GM19193 (cell line): ENCODE measurements around the gene KIF26A.

Experiments used
- POLR2A ChIP-seq: IDR thresholded peaks from 4 replicates; pipeline ENCODE4 v1.6.1; 2011; ENCODE audit not compliant: insufficient read depth, insufficient read length; ENCODE audit errors: extremely low read depth

Gene KIF26A

DNA sequence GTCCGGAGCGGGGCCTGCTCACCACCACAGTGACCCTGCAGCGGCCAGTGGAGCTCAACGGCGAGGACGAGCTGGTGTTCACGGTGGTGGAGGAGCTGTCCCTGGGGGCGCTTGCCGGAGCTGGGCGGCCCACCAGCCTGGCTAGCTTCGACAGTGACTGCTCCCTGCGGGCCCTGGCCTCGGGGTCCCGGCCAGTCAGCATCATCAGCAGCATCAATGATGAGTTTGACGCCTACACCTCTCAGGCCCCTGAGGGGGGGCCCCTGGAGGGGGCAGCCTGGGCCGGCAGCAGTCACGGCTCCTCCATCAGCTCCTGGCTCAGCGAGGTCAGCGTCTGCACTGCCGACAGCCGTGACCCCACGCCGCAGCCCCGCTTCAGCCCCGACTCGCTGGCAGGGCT lies 37.4 kb downstream of the KIF26A start:
- TF ChIP-seq POLR2A = no peak

DNA sequence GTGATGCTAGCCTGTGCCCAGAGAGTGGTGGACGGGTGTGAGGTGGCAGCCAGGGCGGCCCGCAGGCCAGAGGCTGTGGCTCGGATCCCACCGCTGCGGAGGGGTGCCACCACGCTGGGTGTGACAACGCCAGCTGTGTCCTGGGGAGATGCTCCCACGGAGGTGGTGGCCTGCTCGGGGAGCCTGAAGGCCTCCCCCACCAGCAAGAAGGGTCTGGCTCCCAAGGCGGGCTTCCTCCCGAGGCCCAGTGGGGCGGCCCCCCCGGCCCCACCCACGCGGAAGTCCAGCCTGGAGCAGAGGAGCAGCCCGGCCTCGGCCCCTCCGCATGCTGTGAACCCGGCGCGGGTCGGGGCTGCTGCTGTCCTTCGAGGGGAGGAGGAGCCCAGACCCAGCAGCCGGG lies 38.2 kb downstream of the KIF26A start:
- TF ChIP-seq POLR2A = no peak

DNA sequence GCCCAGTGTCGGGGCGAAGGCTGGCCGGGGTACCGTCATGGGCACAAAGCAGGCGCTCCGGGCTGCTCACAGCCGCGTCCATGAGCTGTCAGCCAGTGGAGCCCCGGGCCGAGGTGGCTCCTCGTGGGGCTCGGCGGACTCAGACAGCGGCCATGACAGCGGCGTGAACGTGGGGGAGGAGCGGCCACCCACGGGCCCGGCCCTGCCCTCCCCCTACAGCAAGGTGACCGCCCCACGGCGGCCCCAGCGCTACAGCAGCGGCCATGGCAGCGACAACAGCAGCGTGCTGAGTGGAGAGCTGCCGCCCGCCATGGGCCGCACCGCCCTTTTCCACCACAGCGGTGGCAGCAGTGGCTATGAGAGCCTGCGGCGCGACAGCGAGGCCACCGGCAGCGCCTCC lies 39.0 kb downstream of the KIF26A start:
- TF ChIP-seq POLR2A = no peak

DNA sequence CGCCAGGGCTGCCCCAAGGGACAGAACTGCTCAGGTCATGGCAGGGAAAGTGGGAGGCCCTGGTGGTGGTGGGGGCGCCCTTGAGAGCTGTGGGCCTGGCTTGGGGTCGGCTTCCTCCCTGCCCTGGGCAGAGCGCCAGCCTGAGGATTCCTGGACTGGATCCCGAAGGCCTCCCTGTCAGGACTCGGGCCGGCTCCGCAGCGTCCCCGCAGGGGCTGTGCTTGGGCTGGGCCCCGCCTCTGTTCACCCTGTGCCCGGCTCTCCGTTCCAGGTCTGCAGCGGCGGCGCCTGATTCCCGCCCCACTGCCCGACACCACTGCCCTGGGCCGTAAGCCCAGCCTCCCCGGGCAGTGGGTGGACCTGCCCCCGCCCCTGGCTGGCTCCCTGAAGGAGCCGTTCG lies 39.9 kb downstream of the KIF26A start:
- no peak for TF ChIP-seq POLR2A

DNA sequence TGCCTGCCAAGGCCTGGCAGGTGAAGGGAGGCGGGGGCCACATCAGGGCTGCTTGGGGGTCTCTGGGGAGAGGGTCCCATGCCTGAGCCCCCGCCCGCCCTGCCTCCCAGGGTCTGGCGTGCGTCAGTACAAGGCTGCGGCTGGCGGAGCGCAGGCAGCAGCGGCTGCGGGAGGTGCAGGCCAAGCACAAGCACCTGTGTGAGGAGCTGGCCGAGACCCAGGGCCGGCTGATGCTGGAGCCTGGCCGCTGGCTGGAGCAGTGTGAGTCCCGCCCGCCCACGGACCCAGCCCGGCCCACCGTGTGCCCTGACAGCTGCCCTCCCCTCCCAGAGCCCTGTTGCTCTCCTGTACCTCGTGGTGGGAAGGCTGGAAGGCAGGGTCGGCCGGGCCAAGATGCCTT lies 40.7 kb downstream of the KIF26A start:
- no peak for TF ChIP-seq POLR2A

DNA sequence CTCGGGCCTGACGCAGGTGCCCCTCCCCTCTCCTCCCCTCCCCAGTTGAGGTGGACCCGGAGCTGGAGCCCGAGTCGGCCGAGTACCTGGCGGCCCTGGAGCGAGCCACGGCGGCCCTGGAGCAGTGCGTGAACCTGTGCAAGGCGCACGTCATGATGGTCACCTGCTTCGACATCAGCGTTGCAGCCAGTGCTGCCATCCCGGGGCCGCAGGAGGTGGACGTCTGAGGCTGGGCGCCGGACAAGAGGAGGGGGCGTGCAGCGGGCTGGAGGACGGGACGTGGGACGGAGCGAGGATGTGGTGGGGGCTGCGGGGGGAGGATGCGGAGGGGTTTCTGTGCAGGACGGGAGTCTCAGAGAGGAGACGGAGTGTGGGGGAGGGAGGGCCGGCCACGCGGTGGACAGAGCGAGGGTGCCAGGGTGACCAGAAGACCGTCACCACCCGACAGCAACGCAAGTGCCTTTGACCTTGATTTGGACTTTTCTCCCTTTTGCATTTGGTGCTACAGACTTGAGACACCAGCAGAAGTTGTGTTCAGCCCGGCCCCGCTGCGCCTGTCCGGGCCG lies 41.3 kb downstream of the KIF26A start:
- TF ChIP-seq POLR2A = no peak

DNA sequence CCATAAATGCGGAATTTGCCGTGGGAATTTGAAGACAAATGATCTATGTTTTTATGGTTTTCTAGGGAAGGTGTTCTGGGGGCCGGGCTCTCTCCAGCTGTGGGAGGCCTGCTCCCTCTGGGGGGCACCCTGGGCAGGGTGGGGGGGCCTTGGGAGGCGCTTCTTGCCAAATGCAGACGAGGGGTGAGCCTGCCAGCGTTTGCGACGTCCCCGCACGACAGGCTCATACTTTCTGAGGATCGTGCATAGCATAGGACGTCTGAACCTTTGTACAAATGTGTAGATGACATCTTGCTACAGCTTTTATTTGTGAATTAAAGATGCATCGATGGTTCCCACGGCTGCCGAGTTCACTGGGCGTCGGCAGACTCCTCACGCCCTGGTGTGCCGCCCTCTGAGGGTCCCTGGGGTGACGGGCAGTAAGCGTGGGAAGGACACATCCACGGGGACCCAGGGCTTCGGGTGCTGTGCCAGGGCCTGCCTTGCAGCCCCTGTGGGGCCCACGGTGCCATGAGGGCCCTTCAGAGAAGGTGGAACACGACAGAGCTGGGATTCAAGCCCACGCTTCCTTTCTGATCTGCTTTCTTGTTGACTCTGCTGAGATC lies 42.3 kb downstream of the KIF26A start:
- no peak for TF ChIP-seq POLR2A

DNA sequence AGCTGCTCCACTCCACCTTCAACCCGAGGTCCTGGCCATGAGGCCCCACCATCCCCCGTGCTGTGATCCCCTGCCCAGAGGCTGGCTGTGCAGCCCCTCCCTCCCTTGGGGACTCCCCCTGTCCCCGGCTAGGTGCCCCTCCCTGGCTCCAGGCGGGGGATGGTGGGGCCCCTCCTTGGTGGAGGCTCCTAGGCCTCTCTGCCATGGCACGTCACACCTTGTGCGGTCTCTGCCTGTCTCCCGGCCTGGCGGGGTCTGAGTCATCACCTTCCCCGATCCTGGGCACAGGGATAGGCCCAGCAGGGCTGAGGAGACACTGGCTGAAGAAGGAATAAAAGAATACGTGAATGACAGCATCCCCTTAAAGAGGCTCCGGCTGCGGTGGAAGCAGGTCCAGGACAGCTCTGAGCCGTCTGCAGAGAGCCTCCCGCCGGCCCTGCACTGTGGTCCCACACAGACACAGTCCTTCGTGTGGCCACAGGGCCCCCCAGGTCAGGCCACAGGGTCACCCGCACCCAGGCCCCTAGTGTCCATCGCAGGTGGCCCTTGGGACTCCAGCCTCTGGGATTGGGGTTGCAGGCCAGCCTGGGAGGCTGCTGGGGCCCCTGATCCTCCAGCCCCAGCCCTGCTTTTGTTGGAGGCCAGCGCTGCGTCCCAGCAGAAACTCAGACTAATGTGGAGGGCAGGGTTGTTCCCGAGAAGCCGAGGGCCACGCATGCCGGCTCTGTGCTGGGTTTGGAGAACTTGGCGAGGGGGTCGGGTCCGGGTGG lies 43.6 kb downstream of the KIF26A start:
- no peak for TF ChIP-seq POLR2A

DNA sequence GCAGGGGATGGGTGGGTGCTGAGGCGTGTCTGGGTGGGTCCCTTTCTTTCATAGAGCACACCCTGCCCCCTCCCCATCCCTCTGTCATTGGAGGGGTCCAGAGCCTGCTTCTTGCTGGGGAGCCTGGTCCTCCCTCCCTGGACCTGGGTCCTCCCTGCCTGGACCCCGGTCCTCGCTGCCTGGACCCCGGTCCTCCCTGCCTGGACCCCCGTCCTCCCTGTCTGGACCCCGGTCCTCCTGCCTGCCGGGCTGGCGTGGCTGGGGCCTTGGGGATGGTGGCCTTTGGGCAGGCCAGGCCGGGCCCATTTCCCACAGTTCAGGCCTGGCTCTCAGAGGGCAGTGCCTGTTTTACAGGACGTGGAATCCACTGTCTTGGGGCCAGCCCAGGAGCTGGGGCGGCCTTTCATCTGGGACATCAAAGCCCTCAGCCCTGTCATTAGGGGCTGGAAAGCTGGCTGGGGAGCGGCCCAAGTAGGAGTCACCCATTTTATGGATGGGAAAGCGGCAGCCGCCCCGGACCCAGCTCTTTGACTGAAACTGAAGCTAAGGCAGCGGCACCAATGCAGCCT lies 44.6 kb downstream of the KIF26A start:
- no peak for TF ChIP-seq POLR2A

DNA sequence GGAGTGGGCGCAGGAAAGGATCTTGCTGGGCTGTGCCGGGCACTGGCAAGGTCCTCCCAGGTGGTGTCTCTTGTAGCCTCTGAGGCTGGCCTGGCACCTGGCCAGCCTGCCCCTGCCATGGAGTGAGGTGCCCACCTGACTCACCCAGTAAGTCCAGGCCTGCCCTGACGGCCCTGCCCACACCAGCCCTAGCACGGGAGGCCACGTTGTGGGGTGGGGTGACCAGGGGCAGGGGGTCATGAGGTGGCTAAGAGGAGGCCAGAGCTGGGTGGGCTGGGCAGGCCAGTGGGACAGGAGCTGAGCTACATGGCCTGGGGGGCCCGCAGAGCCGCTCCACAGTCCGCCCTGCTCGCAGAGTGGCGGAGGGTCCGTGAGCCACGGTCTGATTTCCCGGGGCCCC lies 45.4 kb downstream of the KIF26A start:
- no peak for TF ChIP-seq POLR2A

DNA sequence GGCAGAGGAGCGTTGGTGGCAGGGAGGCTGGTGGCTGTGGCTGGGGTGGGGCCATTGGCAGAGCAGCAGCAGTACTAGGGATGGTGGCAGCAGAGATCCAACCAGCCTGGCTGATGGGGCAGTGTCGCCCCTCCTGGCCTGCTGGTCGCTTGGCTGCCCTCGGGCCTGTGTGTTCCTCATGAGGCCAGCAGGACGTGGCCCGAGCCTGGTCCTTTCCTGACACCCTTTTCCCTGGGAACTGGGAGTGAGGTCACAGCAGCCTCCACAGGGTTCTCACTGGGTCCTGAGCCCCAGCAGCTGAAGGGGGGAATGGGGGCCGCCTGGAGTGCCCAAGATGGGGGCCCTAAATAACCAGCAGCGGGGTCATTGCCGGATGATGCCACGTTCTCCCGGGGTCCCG lies 46.1 kb downstream of the KIF26A start:
- TF ChIP-seq POLR2A = no peak

DNA sequence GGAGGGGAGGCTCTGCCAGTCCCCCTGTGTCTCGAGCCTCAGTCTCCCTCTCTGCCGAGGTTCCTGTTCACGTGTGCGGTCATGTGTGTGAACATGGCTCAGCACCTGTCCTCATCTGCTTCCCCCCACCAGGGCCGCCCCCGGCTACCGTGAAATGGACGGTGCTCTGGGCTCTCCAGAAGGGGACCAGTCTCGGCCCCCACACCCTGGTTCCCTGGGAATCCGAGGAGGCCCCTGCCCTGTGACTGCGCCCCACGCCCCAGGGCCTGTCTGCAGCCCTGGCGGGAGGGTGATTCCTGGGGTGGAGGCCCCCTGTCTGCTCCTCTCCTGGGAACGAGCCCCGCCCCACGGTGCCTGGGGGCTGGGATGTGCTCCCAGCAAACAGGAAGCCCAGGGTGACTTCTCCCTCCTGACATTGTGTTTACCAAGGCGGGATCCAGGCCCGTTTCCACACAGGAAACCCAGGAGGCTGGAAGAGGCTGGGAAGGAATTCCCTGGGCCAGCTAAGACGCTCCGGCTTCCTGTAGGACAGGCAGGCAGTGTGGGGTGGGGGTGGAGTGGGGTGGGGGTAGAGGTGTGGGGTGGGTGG lies 46.6 kb downstream of the KIF26A start:
- no peak for TF ChIP-seq POLR2A

DNA sequence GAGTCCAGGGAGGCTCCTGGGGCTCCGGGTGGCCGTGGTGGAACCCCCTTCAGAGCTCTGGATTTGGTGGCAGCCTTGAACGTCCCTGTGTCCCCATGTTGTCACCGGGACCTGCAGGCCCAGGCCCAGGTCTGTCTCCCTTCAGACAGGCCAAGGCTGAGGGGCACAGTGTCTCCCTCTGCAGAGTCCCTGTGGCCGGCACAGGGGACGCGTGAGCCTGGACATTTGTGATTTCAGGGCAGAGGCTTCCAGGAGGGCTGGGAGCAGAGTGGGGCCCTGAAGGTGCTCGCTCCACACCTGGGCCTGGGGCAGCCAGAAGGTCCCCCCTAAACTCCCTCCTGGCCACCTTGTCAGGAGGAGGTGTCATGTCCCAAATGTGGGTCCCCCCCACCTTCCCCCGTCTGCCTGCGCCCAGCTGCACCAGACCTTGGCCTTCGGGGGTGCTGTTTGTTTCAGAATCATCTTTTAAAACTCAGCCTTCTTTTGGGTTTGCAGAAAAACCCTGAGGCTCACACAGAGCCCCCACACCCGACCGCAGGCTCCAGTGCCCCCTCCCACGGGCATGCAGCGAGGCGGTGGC lies 47.6 kb downstream of the KIF26A start:
- TF ChIP-seq POLR2A = no peak

DNA sequence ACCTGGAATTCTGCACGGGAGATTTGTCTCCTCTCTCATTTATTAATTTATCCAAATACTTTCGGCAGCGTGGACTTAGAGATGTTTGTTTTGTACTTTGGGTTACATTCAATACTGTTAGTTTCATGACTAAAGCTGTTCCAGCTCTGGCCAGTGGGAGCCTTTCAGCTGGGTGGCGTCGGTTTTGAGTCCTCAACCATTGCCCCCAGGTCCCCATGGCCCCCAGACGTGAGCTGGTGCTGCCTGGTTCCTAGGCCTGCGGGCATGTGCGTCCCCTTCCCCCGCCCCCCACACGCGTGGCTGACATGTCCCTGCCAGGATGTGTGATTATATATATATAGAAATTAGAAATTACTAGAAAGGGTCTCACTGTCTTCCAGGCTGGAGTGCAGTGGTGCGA lies 48.2 kb downstream of the KIF26A start:
- TF ChIP-seq POLR2A = no peak
